K562 (cell line): ENCODE results near the gene PSEN1. TPM values are rescaled to one million over a fixed set of nuclear protein-coding genes. Genes with fewer than 3 reads are reported as not detected.

Experiments
- ATAC-seq: fragments of 200-7000 bp; cut with Tn5 transposase; 3 replicates; pipeline ENCODE4 v1.9.1; 2020; ENCODE audit warnings: moderate library complexity
- BruUV-seq: library from RNA; stranded (reverse); fragments of 400-500 nt; replicated peaks from 2 replicates; lab custom pipeline; 2021; lab: Mats Ljungman, UMichigan
- CTCF ChIA-PET: fragments of 300-600 bp; formaldehyde crosslinking; extraction: SDS; loops from one replicate; lab custom pipeline; 2021; ENCODE audit warnings: low intra/inter-chr PET ratio; lab: Yijun Ruan, JAX
- POLR2A ChIA-PET: fragments of 300-600, 350-650 bp; sonication (Branson Sonifier 250); formaldehyde crosslinking; extraction: SDS; loops from one replicate; lab custom pipeline; 2021; ENCODE audit warnings: antibody characterized with exemption, inconsistent platforms; lab: Yijun Ruan, JAX
- DNase-seq, 4 experiments: peaks; one replicate each; pipeline versions ENCODE4 v3.0.0 to v3.0.0-alpha.2; 2011 to 2018; ENCODE audit warnings: low spot score in 3 of 4, mixed read lengths in 3 of 4; ENCODE audit errors: extremely low read depth in 1 of 4
- FAIRE-seq: peaks from 2 replicates; lab custom pipeline; 2011; peaks lifted over from hg19 to GRCh38; lab: Jason Lieb, UNC
- H2AFZ ChIP-seq: 2 replicates; pipeline ENCODE4 v1.6.0; 2011; ENCODE audit warnings: low read depth, low read length, control low read depth, inconsistent platforms
- H3K27ac ChIP-seq: fragments of 200-600 bp; 3 replicates; pipeline ENCODE4 v1.8.0; 2011; ENCODE audit warnings: low read depth, mild to moderate bottlenecking, control low read depth, inconsistent platforms, low read length, moderate library complexity, mixed read lengths; ENCODE audit errors: extremely low read depth
- H3K27me3 ChIP-seq, 2 experiments: fragments of 300-600 bp in 1 of 2; 2 replicates in 1 of 2; 3 replicates in 1 of 2; pipeline versions ENCODE4 v1.6.0 to v1.8.0; 2011; ENCODE audit warnings: inconsistent platforms in 2 of 2, low read length in 2 of 2, mild to moderate bottlenecking in 1 of 2, mixed read lengths in 1 of 2, moderate library complexity in 1 of 2; ENCODE audit not compliant: control insufficient read depth in 2 of 2, insufficient read depth in 2 of 2
- H3K36me3 ChIP-seq: fragments of 300-600 bp; 3 replicates; pipeline ENCODE4 v1.8.0; 2011; ENCODE audit warnings: mild to moderate bottlenecking, low read length, inconsistent platforms; ENCODE audit not compliant: control insufficient read depth, insufficient read depth
- H3K4me1 ChIP-seq, 2 experiments: fragments of 200-600 bp in 1 of 2; replicated peaks in 1 of 2; 2 replicates in 1 of 2; 3 replicates in 1 of 2; pipeline versions ENCODE4 v1.5.1 to v1.8.0; 2011; ENCODE audit warnings: inconsistent platforms in 2 of 2, low read length in 2 of 2, mild to moderate bottlenecking in 1 of 2, mixed read lengths in 1 of 2, moderate library complexity in 1 of 2; ENCODE audit not compliant: control insufficient read depth in 2 of 2, insufficient read depth in 2 of 2
- H3K4me2 ChIP-seq: 2 replicates; pipeline ENCODE4 v1.6.1; 2011; ENCODE audit warnings: low read length, control low read depth, inconsistent platforms, mixed read lengths; ENCODE audit not compliant: insufficient read depth
- H3K4me3 ChIP-seq: fragments of 200-600 bp; sonication (generic), shearing (Covaris generic); 2 replicates; pipeline ENCODE4 v1.5.1; 2016; ENCODE audit warnings: control low read depth, inconsistent platforms
- H3K79me2 ChIP-seq: fragments of 200-600 bp; 3 replicates; pipeline ENCODE4 v1.8.0; 2011; ENCODE audit warnings: low read length, inconsistent platforms; ENCODE audit not compliant: control insufficient read depth, insufficient read depth
- H3K9ac ChIP-seq, 2 experiments: 2 replicates each; pipeline versions ENCODE4 v1.6.0 to v1.6.1; 2011; ENCODE audit warnings: low read depth in 2 of 2, low read length in 2 of 2, control low read depth in 1 of 2, inconsistent platforms in 1 of 2, mild to moderate bottlenecking in 1 of 2, mixed read lengths in 1 of 2; ENCODE audit not compliant: insufficient read depth in 1 of 2
- H3K9me1 ChIP-seq: one replicate; pipeline ENCODE4 v1.6.0; 2011; ENCODE audit warnings: inconsistent platforms, mild to moderate bottlenecking, low read length, moderate library complexity; ENCODE audit not compliant: control insufficient read depth, insufficient read depth
- H3K9me3 ChIP-seq: replicated peaks from 2 replicates; pipeline ENCODE4 v1.5.1; 2011; ENCODE audit warnings: low read depth, low read length, inconsistent platforms; ENCODE audit not compliant: control insufficient read depth, insufficient read depth
- H4K20me1 ChIP-seq: replicated peaks from 2 replicates; pipeline ENCODE4 v1.6.1; 2011; ENCODE audit warnings: low read length, inconsistent platforms, mixed read lengths; ENCODE audit not compliant: control insufficient read depth, insufficient read depth
- ADNP ChIP-seq: fragments of 200-800 bp; sonication (Bioruptor generic); IDR thresholded peaks from 2 replicates; pipeline ENCODE4 v1.6.1; 2016; ENCODE audit warnings: missing genetic modification characterization, missing compliant biosample characterization
- MAFF ChIP-seq: IDR thresholded peaks from 2 replicates; pipeline ENCODE4 v1.6.1; 2012; ENCODE audit warnings: low read length, improper control_type of control experiment
- PKNOX1 ChIP-seq: fragments of 450-650 bp; IDR thresholded peaks from 2 replicates; pipeline ENCODE4 v1.6.1; 2016
- STAT5B ChIP-seq: fragments of 250-450 bp; sonication (Bioruptor Pico); IDR thresholded peaks from 2 replicates; pipeline ENCODE4 v1.8.0; 2021; ENCODE audit warnings: mild to moderate bottlenecking, inconsistent platforms
- ZFPM2 ChIP-seq: fragments of 250-450 bp; sonication (Bioruptor Pico); IDR thresholded peaks from 2 replicates; pipeline ENCODE4 v1.5.1; 2022; ENCODE audit warnings: mild to moderate bottlenecking
- ZNF592 ChIP-seq: fragments of 450-650 bp; IDR thresholded peaks from 2 replicates; pipeline ENCODE4 v1.6.1; 2017; ENCODE audit warnings: antibody characterized with exemption, mild to moderate bottlenecking
- WGBS: fragments of 100-300 bp; shearing (Covaris generic); methylation state at CpG from one replicate; pipeline ENCODE4 v1.1.6; 2016; ENCODE audit warnings: low coverage, mixed read lengths; ENCODE audit not compliant: insufficient coverage; ENCODE audit errors: missing lambda C conversion rate; 5-methylcytosine and 5-hydroxymethylcytosine counted together
- in situ Hi-C: fragments of 300-500 bp; cut with MboI; formaldehyde crosslinking; loops from 4 replicates; pipeline ENCODE4 v1.15.0; 2018; ENCODE audit warnings: inconsistent platforms, mixed read lengths
- intact Hi-C: fragments of 100-400 bp; cut with micrococcal nuclease; formaldehyde crosslinking; loops from 2 replicates; pipeline ENCODE4 v1.14.2; 2022
- polyA plus RNA-seq, 8 experiments: library from polyadenylated mRNA; depleted of rRNA in 4 of 8; stranded (reverse) in 5 of 8; unstranded in 3 of 8; fragments of >200 nt; fragmentation: Nextera tagmentation in 2 of 8; fragmentation: Illumina TruSeq in 1 of 8; extraction: Ambion mirVana in 2 of 8; extraction: Trizol in 1 of 8; gene quantifications; 2 replicates each; pipeline versions ENCODE4 v1.2.1 to v1.2.3, GENCODE V29; 2011 to 2014; ENCODE audit warnings: inconsistent platforms in 1 of 8, missing spikeins in 1 of 8
- total RNA-seq, 7 experiments: library from RNA; depleted of rRNA in 6 of 7; stranded (reverse); fragments of >200 nt in 6 of 7; fragmentation: Illumina TruSeq in 2 of 7; extraction: Trizol in 2 of 7; gene quantifications; 2 replicates each; pipeline versions ENCODE4 v1.2.1 to v1.2.3, GENCODE V29; 2011 to 2021; ENCODE audit warnings: low replicate concordance in 1 of 7

PSEN1 gene
- total and polyA plus RNA-seq, 9 of the 15 experiments (the other 6 are each of a cell fraction or from before 2014, with no cell fraction given) = 6.5 to 25.2 (median 14.3) TPM

GRCh38 chr14:73149753-73150152 is 13.4 kb downstream of the PSEN1 start:
- peaks cover 23% of the 10 kb centered on the region for H3K36me3 ChIP-seq
- no peaks in the 10 kb centered on the region for H4K20me1 ChIP-seq
- no peaks in the 10 kb centered on the region for H3K4me1 ChIP-seq
- intact Hi-C loops (no loop called here), in situ Hi-C loops (no loop called here)
- no peak overlapping the region for H3K4me2 ChIP-seq
- no TSS peak for BruUV-seq
- H3K9ac ChIP-seq = no peak overlapping the region
- H2AFZ ChIP-seq = no peak overlapping the region
- ChIA-PET POLR2A (interaction anchor here (0.6 kb wide), 1 partner anchor 14 kb away, joined by 3 read pairs; the partner anchor contains the start of gene PSEN1), CTCF (interaction anchor here (0.7 kb wide), 1 partner anchor 174 kb away, joined by 4 read pairs; no protein-coding TSS in a partner anchor)
- ATAC-seq = no peak
- no peak overlapping the region for H3K4me3 ChIP-seq
- no peak for DNase-seq
- no peaks in the 10 kb centered on the region for H3K9me1 ChIP-seq
- H3K27ac ChIP-seq = no peak overlapping the region
- TF ChIP-seq PKNOX1 (no peak), STAT5B (CRISPR knock-in tag) (no peak), MAFF (no peak), ZNF592 (no peak), ZFPM2 (CRISPR knock-in tag) (no peak), ADNP (tag) (no peak)
- 89% methylated on average over 1 of the region's 2 CpGs for WGBS
- peaks cover 16% of the 10 kb centered on the region for H3K79me2 ChIP-seq
- no peaks in the 10 kb centered on the region for H3K9me3 ChIP-seq
- H3K27me3 ChIP-seq = no peaks in the 10 kb centered on the region
- FAIRE-seq = no peak
